Memory B cell (primary cell): Measurements from ENCODE around the gene TACO1.

Experiments
- ATAC-seq: fragments of 150-1000 bp; cut with Tn5 transposase; 2 replicates; pipeline ENCODE4 v1.10.0; 2021; ENCODE audit warnings: low read depth, mild to moderate bottlenecking, moderate library complexity
- DNase-seq, 2 donors: peaks; one replicate each; pipeline ENCODE4 v3.0.0; 2022; ENCODE audit warnings: low spot score in 2 of 2
- H3K27ac Mint-ChIP-seq: one replicate; pipeline ENCODE4 v1.8.0; 2022; ENCODE audit warnings: mild to moderate bottlenecking, moderate library complexity, mixed read lengths
- H3K27me3 Mint-ChIP-seq: one replicate; pipeline ENCODE4 v1.8.0; 2022; ENCODE audit warnings: mixed read lengths
- H3K36me3 Mint-ChIP-seq: one replicate; pipeline ENCODE4 v1.8.0; 2022; ENCODE audit warnings: mild to moderate bottlenecking, mixed read lengths
- H3K4me1 Mint-ChIP-seq: one replicate; pipeline ENCODE4 v1.8.0; 2022; ENCODE audit warnings: mixed read lengths
- H3K4me3 Mint-ChIP-seq: one replicate; pipeline ENCODE4 v1.8.0; 2022; ENCODE audit warnings: mild to moderate bottlenecking, moderate library complexity, mixed read lengths
- H3K9me3 Mint-ChIP-seq: one replicate; pipeline ENCODE4 v1.8.0; 2022; ENCODE audit warnings: mixed read lengths

The TACO1 gene

DNA sequence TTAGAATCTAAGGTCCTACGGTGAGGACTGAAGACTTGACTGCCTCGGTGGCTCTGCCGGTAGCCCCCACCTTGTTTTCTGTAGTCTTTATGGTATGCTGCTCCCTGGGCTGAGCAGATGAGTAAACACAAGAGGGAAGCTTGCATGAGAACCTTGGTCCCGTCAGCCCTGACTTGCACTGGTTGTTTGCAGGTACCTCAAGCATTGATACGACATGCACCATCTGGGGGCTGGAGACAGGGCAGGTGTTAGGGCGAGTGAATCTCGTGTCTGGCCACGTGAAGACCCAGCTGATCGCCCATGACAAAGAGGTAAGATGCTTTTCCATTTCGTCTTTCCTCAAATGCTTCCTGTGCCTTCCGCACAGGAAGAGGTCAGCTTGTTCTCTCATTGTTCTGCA, 21.1 kb upstream of the TACO1 start:
- Mint-ChIP-seq H3K36me3 (peaks cover 25% of the 10 kb centered on the region), H3K4me1 (peaks cover 7% of the 10 kb centered on the region), H3K27ac (peak overlapping the region; percentile 14), H3K4me3 (no peak overlapping the region), H3K9me3 (no peaks in the 10 kb centered on the region), H3K27me3 (no peaks in the 10 kb centered on the region)
- DNase-seq (no peak), ATAC-seq (no peak)

DNA sequence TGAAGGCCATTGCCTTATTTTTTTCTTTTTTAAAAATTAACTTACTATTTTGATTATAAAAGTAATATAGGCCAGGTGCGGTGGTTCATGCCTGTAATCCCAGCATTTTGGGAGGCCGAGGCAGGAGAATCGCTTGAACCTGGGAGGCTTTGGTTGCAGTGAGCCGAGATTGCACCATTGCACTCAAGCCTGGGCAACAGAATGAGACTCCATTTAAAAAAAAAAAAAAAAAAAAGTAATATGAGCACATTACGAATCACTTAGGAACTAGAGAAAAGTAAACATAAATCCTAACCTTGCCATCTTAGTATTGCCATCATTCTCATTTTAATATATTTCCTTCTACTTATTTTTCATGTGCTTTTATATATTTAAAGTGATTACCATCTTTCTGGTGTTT, 12.9 kb upstream of the TACO1 start:
- H3K9me3 Mint-ChIP-seq: no peaks in the 10 kb centered on the region
- H3K27ac Mint-ChIP-seq: no peak overlapping the region
- DNase-seq: no peak
- no peaks in the 10 kb centered on the region for H3K27me3 Mint-ChIP-seq
- H3K4me1 Mint-ChIP-seq: no peaks in the 10 kb centered on the region
- H3K4me3 Mint-ChIP-seq: no peak overlapping the region
- H3K36me3 Mint-ChIP-seq: peaks cover 44% of the 10 kb centered on the region
- no peak for ATAC-seq

DNA sequence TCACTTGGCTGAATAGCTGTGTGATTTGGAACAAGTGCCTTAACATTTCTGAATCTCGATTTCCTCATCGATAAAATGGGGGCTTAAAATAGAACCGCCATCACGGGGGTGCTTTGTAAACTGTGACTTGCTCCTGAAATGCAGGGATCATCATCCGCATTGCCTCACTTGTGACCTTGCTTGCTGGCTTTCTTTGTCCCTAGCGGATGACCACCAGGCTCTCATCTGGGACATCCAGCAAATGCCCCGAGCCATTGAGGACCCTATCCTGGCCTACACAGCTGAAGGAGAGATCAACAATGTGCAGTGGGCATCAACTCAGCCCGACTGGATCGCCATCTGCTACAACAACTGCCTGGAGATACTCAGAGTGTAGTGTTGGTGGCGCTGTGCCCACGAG, 11.9 kb upstream of the TACO1 start:
- Mint-ChIP-seq H3K4me3 (no peak overlapping the region), H3K4me1 (no peaks in the 10 kb centered on the region), H3K36me3 (peaks cover 37% of the 10 kb centered on the region), H3K9me3 (no peaks in the 10 kb centered on the region), H3K27me3 (no peaks in the 10 kb centered on the region), H3K27ac (no peak overlapping the region)
- DNase-seq: no peak
- no peak for ATAC-seq

DNA sequence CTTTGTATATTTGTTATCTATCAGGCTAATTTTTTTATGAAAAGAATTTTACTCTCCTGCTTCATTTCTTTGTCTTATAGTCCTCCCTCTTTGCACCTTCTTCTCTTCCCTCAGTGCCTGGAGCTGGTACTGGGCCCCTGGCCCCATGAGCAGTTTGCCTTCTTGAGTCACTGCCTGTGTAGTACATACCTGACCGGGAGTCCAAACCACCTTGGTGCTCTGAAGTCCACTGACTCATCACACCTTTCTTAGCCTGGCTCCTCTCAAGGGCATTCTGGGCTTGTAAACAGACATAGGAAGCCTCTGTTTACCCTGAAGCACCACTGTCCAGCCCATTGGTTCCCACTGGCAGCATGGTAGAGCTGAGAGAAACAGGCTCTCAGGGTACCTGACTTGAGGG, 11.0 kb upstream of the TACO1 start:
- peaks cover 39% of the 10 kb centered on the region for H3K36me3 Mint-ChIP-seq
- H3K9me3 Mint-ChIP-seq: no peaks in the 10 kb centered on the region
- no peaks in the 10 kb centered on the region for H3K4me1 Mint-ChIP-seq
- no peak overlapping the region for H3K4me3 Mint-ChIP-seq
- ATAC-seq (no peak), DNase-seq (no peak)
- H3K27ac Mint-ChIP-seq: peak overlapping the region; percentile 6
- H3K27me3 Mint-ChIP-seq: no peaks in the 10 kb centered on the region

DNA sequence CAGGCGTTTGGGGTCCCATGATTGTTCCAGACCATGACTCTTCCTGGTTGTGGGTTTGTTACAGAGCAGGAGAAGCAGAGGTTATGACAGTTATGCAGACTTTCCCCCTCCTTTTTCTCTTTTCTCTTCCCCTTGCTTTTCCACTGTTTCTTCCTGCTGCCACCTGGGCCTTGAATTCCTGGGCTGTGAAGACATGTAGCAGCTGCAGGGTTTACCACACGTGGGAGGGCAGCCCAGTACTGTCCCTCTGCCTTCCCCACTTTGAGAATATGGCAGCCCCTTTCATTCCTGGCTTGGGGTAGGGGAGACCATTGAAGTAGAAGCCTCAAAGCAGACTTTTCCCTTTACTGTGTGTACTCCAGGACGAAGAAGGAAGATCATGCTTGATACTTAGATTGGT, 7.9 kb upstream of the TACO1 start:
- Mint-ChIP-seq H3K27me3 (no peaks in the 10 kb centered on the region), H3K36me3 (peaks cover 27% of the 10 kb centered on the region), H3K4me1 (no peaks in the 10 kb centered on the region), H3K27ac (no peak overlapping the region), H3K4me3 (no peak overlapping the region), H3K9me3 (no peaks in the 10 kb centered on the region)
- no peak for DNase-seq
- ATAC-seq: no peak

DNA sequence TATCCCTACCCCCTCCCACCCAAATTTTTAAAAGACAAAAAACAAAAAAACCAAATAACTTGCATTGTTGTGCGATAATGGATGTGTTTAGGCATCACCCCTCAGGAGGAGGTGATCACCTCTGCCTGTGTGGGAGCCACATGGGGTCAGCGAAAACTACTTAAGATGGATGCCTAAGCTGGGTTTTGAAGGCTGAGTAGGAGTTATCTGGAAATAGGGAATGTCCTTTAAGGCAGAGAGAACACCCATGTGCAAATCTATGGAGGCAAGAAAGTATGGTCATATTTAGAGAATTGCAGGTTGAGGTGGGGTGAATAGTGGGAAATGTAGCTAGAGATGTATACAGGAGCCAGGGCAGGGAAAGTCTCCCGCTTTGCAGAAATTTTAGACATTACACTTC, 5.6 kb upstream of the TACO1 start:
- Mint-ChIP-seq H3K36me3 (peaks cover 12% of the 10 kb centered on the region), H3K4me3 (no peak overlapping the region), H3K27me3 (no peaks in the 10 kb centered on the region), H3K9me3 (no peaks in the 10 kb centered on the region), H3K27ac (no peak overlapping the region), H3K4me1 (no peaks in the 10 kb centered on the region)
- ATAC-seq (no peak), DNase-seq (no peak)

DNA sequence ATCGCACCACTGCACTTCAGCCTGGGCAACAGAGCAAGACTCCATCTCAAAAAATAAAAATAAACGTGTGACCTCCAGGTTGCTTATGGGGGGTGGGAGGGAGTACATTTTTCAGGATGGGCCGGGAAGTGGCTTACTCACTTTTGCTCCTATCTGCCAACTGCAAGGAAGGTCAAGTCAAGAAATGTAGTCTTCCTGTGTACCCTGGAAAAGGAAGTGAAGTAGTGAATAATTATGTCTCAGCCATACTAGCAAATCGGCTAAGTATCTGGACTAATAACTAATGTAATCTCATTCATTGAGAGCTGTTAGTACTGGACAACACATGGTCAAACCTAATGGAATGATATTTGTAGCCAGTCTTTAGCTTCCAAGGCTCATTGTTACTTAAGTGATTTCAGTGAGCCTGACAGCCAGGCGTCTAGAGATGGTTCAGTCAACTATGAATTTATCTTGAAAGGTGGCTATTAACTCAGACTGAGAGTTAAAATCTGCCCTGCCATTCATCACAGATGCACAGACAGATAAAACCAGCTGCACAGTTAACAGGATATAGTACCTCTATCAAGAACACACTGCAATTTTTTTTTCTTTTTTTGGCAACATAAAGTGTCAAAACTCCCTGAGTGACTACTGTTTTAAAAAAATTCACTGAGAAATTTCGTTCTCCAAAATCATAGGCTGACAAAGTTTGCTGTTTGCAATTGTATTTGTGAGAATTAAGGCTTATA, 3.7 kb upstream of the TACO1 start:
- Mint-ChIP-seq H3K27me3 (no peaks in the 10 kb centered on the region), H3K4me1 (peaks cover 5% of the 10 kb centered on the region), H3K4me3 (no peak overlapping the region), H3K27ac (no peak overlapping the region), H3K36me3 (peaks cover 3% of the 10 kb centered on the region), H3K9me3 (no peaks in the 10 kb centered on the region)
- no peak for ATAC-seq
- DNase-seq: no peak

DNA sequence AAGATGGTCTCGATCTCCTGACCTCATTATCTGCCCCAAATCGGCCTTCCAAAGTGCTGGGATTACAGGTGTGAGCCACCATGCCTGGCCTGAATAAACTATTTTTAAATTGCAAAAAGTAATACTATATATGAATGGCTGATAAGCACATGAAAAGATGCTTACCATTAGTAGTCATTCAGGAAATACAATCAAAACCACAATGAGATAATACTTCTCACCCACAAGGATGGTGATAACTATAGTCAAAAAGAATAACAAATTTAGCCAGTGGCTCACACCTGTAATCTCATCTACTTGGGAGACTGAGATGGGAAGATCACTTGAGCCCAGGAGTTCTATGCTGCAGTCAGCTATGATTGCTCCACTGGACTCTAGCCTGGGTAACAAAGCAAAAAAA, 2.4 kb upstream of the TACO1 start:
- no peaks in the 10 kb centered on the region for H3K27me3 Mint-ChIP-seq
- peaks cover 4% of the 10 kb centered on the region for H3K36me3 Mint-ChIP-seq
- no peak overlapping the region for H3K4me3 Mint-ChIP-seq
- DNase-seq: no peak
- H3K4me1 Mint-ChIP-seq: peaks cover 5% of the 10 kb centered on the region
- H3K9me3 Mint-ChIP-seq: no peaks in the 10 kb centered on the region
- H3K27ac Mint-ChIP-seq: no peak overlapping the region
- no peak for ATAC-seq

DNA sequence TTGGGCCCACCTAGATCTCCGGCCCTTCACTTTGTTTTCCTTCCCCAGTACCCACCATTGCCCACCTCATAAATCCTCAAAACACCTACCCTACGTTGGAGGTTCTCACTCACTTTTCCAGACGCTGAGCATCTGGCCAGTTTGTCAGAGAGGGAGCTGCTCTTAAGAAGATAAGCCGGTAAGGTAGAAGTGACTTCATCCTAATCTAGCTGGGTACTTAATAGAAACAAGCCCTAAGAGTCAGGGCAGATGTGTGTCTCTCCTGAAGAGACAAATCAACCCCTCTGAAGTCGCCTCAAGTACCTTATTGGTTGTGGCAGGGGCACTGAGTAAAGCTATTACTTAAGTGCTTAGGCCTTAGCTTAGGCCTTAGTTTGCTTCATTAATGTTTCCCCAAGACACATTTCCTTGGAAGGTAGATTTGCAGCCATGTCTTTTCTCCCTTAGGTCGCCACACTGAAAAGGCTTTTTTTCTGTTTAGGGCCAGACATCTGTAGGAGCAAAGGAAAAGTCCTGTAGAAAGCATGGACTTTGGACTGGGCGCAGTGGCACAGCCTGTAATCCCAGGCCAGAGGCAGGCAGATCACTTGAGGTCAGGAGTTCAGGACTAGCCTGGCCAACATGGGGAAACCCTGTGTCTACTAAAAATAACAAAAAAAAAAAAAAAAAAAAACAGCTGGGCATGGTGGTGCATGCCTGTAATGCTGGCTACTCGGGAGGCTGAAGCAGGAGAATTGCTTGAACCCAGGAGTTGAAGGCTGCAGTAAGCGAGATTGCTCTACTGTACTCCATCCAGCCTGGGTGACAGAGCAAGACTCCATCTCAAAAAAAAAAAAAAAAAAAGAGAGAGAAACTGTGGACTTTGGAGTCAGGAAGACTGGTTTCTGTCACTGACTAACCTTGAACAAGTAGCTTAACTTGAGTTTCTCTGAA, 1.0 kb downstream of the TACO1 start:
- peaks cover 17% of the 10 kb centered on the region for H3K36me3 Mint-ChIP-seq

DNA sequence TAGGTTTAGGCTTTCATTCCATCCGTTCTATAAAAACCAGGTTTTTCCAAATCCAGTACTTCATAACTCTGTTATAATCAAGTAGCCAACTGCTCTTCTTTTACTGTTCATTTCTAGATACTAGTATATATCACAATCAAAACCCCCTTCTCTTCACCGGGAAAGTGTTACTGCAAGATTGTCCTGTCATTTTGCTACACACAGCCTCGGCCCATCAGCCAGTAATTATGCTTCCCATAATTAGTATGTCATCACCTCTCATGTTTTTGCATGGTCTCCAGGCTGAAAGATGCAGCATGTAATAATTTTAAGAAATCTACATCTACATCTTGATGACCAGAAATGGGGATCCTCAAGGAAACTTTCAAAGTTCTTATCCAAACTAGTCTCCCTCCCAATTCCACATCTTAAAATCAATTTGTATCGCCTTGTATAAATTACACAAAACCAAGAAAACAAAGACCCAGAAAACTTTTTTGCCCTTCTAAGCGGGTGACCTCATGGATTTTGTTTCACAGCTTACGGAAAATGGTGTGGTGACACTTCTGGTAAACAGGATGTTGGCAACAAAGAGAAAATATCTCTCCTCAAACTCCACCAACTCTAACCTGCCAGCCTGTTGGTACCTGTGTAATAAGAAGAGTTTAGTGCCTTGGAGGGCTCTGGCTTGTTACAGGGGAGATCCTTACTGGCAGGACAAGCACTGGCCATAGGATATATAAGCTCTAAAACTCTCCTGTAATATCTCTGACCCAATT, 9.3 kb downstream of the TACO1 start:
- H3K27me3 Mint-ChIP-seq: no peaks in the 10 kb centered on the region
- no peak overlapping the region for H3K27ac Mint-ChIP-seq
- H3K4me1 Mint-ChIP-seq: no peaks in the 10 kb centered on the region
- H3K36me3 Mint-ChIP-seq: peaks cover 19% of the 10 kb centered on the region
- ATAC-seq: no peak
- DNase-seq: no peak
- H3K9me3 Mint-ChIP-seq: no peaks in the 10 kb centered on the region
- H3K4me3 Mint-ChIP-seq: no peak overlapping the region

More for the DNA sequence above, 1.0 kb downstream of the TACO1 start:
- ATAC-seq: no peak
- no peak for DNase-seq
- Mint-ChIP-seq H3K4me1 (peaks cover 5% of the 10 kb centered on the region), H3K9me3 (no peaks in the 10 kb centered on the region), H3K4me3 (peak overlapping the region; percentile 88), H3K27me3 (no peaks in the 10 kb centered on the region), H3K27ac (peak overlapping the region; percentile 93)

DNA sequence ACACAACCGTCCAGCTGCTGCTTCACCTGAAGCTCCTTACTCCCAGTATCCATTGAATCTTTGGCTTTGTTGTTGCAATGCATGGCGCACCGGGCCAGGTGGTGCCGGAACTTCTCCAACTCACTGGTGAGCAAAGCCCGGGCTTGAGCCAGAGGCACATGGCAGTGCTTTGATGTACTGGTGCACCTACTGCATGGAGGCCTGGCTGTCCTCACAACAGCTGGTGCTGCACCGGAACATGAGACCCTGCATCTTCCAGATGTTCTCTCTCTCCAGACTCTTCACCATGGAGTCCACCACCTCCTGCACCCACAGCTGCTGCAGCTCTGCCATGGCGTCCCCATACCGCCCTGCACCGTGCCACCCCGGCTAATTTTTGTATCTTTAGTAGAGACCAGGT, 10.2 kb downstream of the TACO1 start:
- Mint-ChIP-seq H3K4me1 (no peaks in the 10 kb centered on the region), H3K27me3 (no peaks in the 10 kb centered on the region), H3K36me3 (peaks cover 13% of the 10 kb centered on the region), H3K4me3 (no peak overlapping the region), H3K27ac (no peak overlapping the region), H3K9me3 (no peaks in the 10 kb centered on the region)
- DNase-seq (no peak), ATAC-seq (no peak)

DNA sequence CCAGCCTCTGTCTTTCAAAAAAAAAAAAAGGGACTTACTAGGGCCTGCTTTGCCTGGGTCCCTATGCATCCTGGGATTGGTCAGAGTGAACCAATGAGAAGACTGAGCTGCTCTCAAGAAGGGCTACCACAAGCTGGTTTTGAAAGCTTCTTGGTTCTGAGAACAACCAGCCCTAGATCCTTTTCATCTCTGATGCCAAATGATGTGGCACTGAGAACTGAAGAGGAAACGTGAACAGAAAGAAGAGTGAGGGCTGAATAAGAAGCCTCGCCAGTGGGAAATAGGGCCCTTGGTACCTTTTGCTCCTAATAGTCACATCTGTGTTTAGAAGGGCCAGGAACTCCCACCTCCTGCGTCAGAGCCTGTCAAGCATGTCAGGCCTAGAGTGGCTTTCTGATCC, 10.7 kb downstream of the TACO1 start:
- no peak overlapping the region for H3K4me3 Mint-ChIP-seq

DNA sequence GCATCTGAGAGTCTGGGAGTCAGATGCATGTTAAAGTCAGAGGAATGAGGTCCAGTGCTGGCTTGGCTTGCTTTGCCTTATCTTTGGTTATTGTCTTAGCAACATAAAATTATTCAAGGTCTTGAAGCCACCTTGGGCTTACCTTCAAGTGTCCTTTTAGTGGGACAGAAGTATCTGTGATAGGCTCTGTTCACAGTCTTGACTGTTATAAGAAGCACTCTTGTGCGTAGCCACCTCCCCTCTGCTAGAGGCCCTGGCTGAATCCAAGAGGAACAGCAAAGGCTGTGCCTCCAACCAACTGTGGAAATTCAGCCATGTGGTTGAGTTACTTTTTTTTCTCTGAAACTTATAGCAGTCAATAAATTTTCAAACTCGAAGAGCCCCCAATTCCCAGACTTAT, 13.0 kb downstream of the TACO1 start:
- ATAC-seq (no peak), DNase-seq (no peak)
- Mint-ChIP-seq H3K4me1 (no peaks in the 10 kb centered on the region), H3K4me3 (no peak overlapping the region), H3K9me3 (no peaks in the 10 kb centered on the region), H3K36me3 (peaks cover 3% of the 10 kb centered on the region), H3K27me3 (no peaks in the 10 kb centered on the region), H3K27ac (no peak overlapping the region)

More for the DNA sequence above, 10.7 kb downstream of the TACO1 start:
- Mint-ChIP-seq H3K36me3 (peaks cover 8% of the 10 kb centered on the region), H3K9me3 (no peaks in the 10 kb centered on the region), H3K27ac (no peak overlapping the region), H3K4me1 (no peaks in the 10 kb centered on the region), H3K27me3 (no peaks in the 10 kb centered on the region)
- no peak for ATAC-seq
- no peak for DNase-seq

DNA sequence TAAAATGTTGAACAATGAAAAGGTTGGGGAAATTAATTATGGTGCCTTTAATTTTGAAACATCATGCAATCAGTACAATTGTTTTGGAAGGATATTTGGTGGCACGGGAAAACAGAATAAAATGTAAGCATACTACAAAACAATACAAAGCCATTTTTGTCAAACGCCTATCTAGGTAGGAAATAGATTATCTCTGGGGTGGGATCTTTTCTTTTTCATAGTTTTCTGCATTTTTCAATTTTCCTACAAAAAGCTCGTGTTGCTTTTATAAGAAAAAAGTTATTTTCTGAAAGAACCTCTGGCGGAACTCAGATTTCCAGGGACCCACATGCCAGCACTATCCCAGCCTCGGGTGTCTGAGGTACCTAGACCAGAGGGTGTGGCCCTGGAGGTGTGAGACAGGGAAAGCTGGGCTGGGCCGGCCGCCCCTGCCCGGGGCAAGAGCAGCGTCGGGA, 20.6 kb downstream of the TACO1 start:
- Mint-ChIP-seq H3K36me3 (no peaks in the 10 kb centered on the region), H3K27me3 (no peaks in the 10 kb centered on the region), H3K4me1 (peaks cover 24% of the 10 kb centered on the region), H3K4me3 (peak overlapping the region; percentile 95), H3K9me3 (no peaks in the 10 kb centered on the region), H3K27ac (peak overlapping the region; percentile 68)
- ATAC-seq (peak; percentile 0), DNase-seq (no peak)
